K562 (cell line): ENCODE data around the gene KLK2. TPM values are rescaled to one million over a fixed set of nuclear protein-coding genes. Genes with fewer than 3 reads are reported as not detected.

Experiments
- CEBPG ChIP-seq, 3 experiments: fragments of 200-800 bp in 1 of 3; sonication (Bioruptor generic) in 1 of 3; sonication (generic) in 1 of 3; formaldehyde crosslinking in 1 of 3; IDR thresholded peaks in 2 of 3; conservative IDR thresholded peaks in 1 of 3; 2 replicates each; pipeline versions ENCODE4 v1.6.1 to v1.8.0; 2016 to 2022; ENCODE audit warnings: missing compliant biosample characterization in 2 of 3, missing genetic modification characterization in 2 of 3, mild to moderate bottlenecking in 1 of 3, missing genetic modification reagents in 1 of 3
- FOXP4 ChIP-seq: sonication (generic); formaldehyde crosslinking; IDR thresholded peaks from 2 replicates; pipeline ENCODE4 v1.8.0; 2022; ENCODE audit warnings: mild to moderate bottlenecking, missing genetic modification reagents, borderline replicate concordance
- JUND ChIP-seq, 2 experiments: IDR thresholded peaks; 2 replicates in 1 of 2; 3 replicates in 1 of 2; pipeline ENCODE4 v1.6.1; 2011; ENCODE audit warnings: borderline replicate concordance in 2 of 2, low read depth in 2 of 2, low read length in 2 of 2, improper control_type of control experiment in 1 of 2, missing biosample characterization in 1 of 2, missing genetic modification characterization in 1 of 2, missing genetic modification reagents in 1 of 2
- KDM4B ChIP-seq, 2 experiments: fragments of 450-650 bp in 1 of 2; sonication (generic) in 1 of 2; IDR thresholded peaks; 2 replicates each; pipeline ENCODE4 v1.6.1; 2016 to 2017; ENCODE audit warnings: borderline replicate concordance in 2 of 2, antibody characterized with exemption in 1 of 2, low read depth in 1 of 2, mild to moderate bottlenecking in 1 of 2
- MITF ChIP-seq: IDR thresholded peaks from 2 replicates; pipeline ENCODE4 v1.6.1; 2014; ENCODE audit warnings: antibody characterized with exemption
- MTA3 ChIP-seq: fragments of 450-650 bp; formaldehyde crosslinking; IDR thresholded peaks from 2 replicates; pipeline ENCODE4 v1.6.1; 2017; ENCODE audit warnings: mild to moderate bottlenecking, borderline replicate concordance
- SP1 ChIP-seq: sonication (generic); formaldehyde crosslinking; IDR thresholded peaks from 2 replicates; pipeline ENCODE4 v1.8.1; 2022; ENCODE audit warnings: mild to moderate bottlenecking, missing genetic modification reagents
- TRIM24 ChIP-seq, 2 experiments: fragments of 450-650 bp; IDR thresholded peaks; 2 replicates each; pipeline ENCODE4 v1.6.1; 2016
- USF1 ChIP-seq: sonication (generic); formaldehyde crosslinking; IDR thresholded peaks from 2 replicates; pipeline ENCODE4 v1.9.0; 2022; ENCODE audit warnings: mild to moderate bottlenecking, missing genetic modification reagents
- XRCC4 ChIP-seq: IDR thresholded peaks from one replicate; pipeline ENCODE4 v1.6.1; 2011; ENCODE audit not compliant: insufficient read depth, insufficient read length; ENCODE audit errors: extremely low read depth
- YY1 ChIP-seq, 3 experiments: IDR thresholded peaks; 2 replicates each; pipeline ENCODE4 v1.6.1; 2011; ENCODE audit warnings: low read length in 2 of 3, mild to moderate bottlenecking in 2 of 3, moderate library complexity in 2 of 3, borderline replicate concordance in 1 of 3, control low read depth in 1 of 3, low read depth in 1 of 3; ENCODE audit not compliant: insufficient read depth in 3 of 3, insufficient replicate concordance in 2 of 3, control insufficient read depth in 1 of 3, insufficient read length in 1 of 3; ENCODE audit errors: extremely low read depth in 1 of 3
- ZEB2 ChIP-seq: fragments of 450-650 bp; IDR thresholded peaks from 2 replicates; pipeline ENCODE4 v1.6.1; 2016
- ZFX ChIP-seq: sonication (generic); formaldehyde crosslinking; IDR thresholded peaks from 2 replicates; pipeline ENCODE4 v1.8.0; 2022; ENCODE audit warnings: mild to moderate bottlenecking, missing genetic modification reagents, moderate library complexity
- ZNF232 ChIP-seq: sonication (generic); formaldehyde crosslinking; IDR thresholded peaks from 2 replicates; pipeline ENCODE4 v1.8.0; 2022; ENCODE audit warnings: mild to moderate bottlenecking, missing genetic modification reagents
- ZNF766 ChIP-seq: fragments of 200-800 bp; sonication (Bioruptor generic); conservative IDR thresholded peaks from 2 replicates; pipeline ENCODE4 v1.6.1; 2016; ENCODE audit warnings: missing genetic modification characterization, missing compliant biosample characterization
- polyA plus RNA-seq, 8 experiments: library from polyadenylated mRNA; depleted of rRNA in 4 of 8; stranded (reverse) in 5 of 8; unstranded in 3 of 8; fragments of >200 nt; fragmentation: Nextera tagmentation in 2 of 8; fragmentation: Illumina TruSeq in 1 of 8; extraction: Ambion mirVana in 2 of 8; extraction: Trizol in 1 of 8; gene quantifications; 2 replicates each; pipeline versions ENCODE4 v1.2.1 to v1.2.3, GENCODE V29; 2011 to 2014; ENCODE audit warnings: inconsistent platforms in 1 of 8, missing spikeins in 1 of 8
- total RNA-seq, 7 experiments: library from RNA; depleted of rRNA in 6 of 7; stranded (reverse); fragments of >200 nt in 6 of 7; fragmentation: Illumina TruSeq in 2 of 7; extraction: Trizol in 2 of 7; gene quantifications; 2 replicates each; pipeline versions ENCODE4 v1.2.1 to v1.2.3, GENCODE V29; 2011 to 2021; ENCODE audit warnings: low replicate concordance in 1 of 7
- TF ChIP-seq, protein P1 (sequence below): fragments of 200-800 bp; sonication (Bioruptor generic); IDR thresholded peaks from 2 replicates; pipeline ENCODE4 v1.6.1; 2017; ENCODE audit warnings: missing genetic modification characterization, missing compliant biosample characterization
- TF ChIP-seq, protein P2 (sequence below): fragments of 450-650 bp; formaldehyde crosslinking; IDR thresholded peaks from 2 replicates; pipeline ENCODE4 v1.4.0; 2020; ENCODE audit warnings: mild to moderate bottlenecking, mixed read lengths

Gene KLK2
- total and polyA plus RNA-seq, 9 of the 15 experiments (the other 6 are each of a cell fraction or from before 2014, with no cell fraction given) = 0.11 to 0.47 (median 0.23) TPM; not detected in 1

- TF ChIP-seq, protein P1, sequence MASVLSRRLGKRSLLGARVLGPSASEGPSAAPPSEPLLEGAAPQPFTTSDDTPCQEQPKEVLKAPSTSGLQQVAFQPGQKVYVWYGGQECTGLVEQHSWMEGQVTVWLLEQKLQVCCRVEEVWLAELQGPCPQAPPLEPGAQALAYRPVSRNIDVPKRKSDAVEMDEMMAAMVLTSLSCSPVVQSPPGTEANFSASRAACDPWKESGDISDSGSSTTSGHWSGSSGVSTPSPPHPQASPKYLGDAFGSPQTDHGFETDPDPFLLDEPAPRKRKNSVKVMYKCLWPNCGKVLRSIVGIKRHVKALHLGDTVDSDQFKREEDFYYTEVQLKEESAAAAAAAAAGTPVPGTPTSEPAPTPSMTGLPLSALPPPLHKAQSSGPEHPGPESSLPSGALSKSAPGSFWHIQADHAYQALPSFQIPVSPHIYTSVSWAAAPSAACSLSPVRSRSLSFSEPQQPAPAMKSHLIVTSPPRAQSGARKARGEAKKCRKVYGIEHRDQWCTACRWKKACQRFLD = no peak; the same call in 1 of the 2 replicates
- TF ChIP-seq ZNF766 (CRISPR knock-in tag) (peak; percentile 53; the same call in 1 of the 2 replicates), FOXP4 (CRISPR knock-in tag) (0 out of 2 replicates have a peak, but pooled peaks have one; percentile 69), ZFX (CRISPR knock-in tag) (0 out of 2 replicates have a peak, but pooled peaks have one; percentile 24), USF1 (CRISPR knock-in tag) (peak; percentile 97), MITF (peak; percentile 94), XRCC4 (no peak), SP1 (CRISPR knock-in tag) (peak; percentile 74), YY1 (IDR thresholded peaks at IDR 0.05; ENCODE audit: borderline replicate concordance in 1 of 3, control insufficient read depth in 1 of 3, extremely low read depth in 1 of 3, insufficient read depth in 3 of 3, insufficient read length in 1 of 3, insufficient replicate concordance in 2 of 3, low read depth in 1 of 3, low read length in 2 of 3) (no peak), MTA3 (peak; percentile 62; the same call in 1 of the 2 replicates), KDM4B (IDR thresholded peaks at IDR 0.05; ENCODE audit: borderline replicate concordance in 2 of 2, low read depth in 1 of 2) (no peak), CEBPG (CRISPR knock-in tag; IDR thresholded peaks at IDR 0.05) (no peak), CEBPG (tag; conservative IDR thresholded peaks at IDR 0.05 in 1 of 2, IDR thresholded peaks at IDR 0.05 in 1 of 2) (peak in 1 of 2 experiments; percentile 47; a peak in 1 of 4 replicates), JUND (IDR thresholded peaks at IDR 0.05; ENCODE audit: borderline replicate concordance, low read depth, low read length) (peak; percentile 98), JUND (tag; IDR thresholded peaks at IDR 0.05; ENCODE audit: borderline replicate concordance, low read depth, low read length) (peak; percentile 99), ZNF232 (CRISPR knock-in tag) (no peak), ZEB2 (peak; percentile 54; the same call in 1 of the 2 replicates), TRIM24 (IDR thresholded peaks at IDR 0.05) (peak; percentile 72 to 83)
- TF ChIP-seq, protein P2, sequence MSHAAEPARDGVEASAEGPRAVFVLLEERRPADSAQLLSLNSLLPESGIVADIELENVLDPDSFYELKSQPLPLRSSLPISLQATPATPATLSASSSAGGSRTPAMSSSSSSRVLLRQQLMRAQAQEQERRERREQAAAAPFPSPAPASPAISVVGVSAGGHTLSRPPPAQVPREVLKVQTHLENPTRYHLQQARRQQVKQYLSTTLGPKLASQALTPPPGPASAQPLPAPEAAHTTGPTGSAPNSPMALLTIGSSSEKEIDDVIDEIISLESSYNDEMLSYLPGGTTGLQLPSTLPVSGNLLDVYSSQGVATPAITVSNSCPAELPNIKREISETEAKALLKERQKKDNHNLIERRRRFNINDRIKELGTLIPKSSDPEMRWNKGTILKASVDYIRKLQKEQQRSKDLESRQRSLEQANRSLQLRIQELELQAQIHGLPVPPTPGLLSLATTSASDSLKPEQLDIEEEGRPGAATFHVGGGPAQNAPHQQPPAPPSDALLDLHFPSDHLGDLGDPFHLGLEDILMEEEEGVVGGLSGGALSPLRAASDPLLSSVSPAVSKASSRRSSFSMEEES (CRISPR knock-in tag) = peak; percentile 75
These were observed 23.5 kb downstream of the KLK2 start (continued) for GRCh38 chr19:50896591-50897190.
